ENCODE data around the gene MLLT1.

GRCh38 chr19:6219586-6220290 lies 60.0 kb downstream of the MLLT1 start:
- TF ChIP-seq TBP (IDR thresholded peaks at IDR 0.05; ENCODE audit: low read depth, low read length) (no peak), ZNF274 (IDR thresholded peaks at IDR 0.05; ENCODE audit: borderline replicate concordance, extremely low read depth, low read length) (no peak), KDM1A (IDR thresholded peaks at IDR 0.05; ENCODE audit: borderline replicate concordance, low read length) (no peak)
- TF ChIP-seq, protein P1, sequence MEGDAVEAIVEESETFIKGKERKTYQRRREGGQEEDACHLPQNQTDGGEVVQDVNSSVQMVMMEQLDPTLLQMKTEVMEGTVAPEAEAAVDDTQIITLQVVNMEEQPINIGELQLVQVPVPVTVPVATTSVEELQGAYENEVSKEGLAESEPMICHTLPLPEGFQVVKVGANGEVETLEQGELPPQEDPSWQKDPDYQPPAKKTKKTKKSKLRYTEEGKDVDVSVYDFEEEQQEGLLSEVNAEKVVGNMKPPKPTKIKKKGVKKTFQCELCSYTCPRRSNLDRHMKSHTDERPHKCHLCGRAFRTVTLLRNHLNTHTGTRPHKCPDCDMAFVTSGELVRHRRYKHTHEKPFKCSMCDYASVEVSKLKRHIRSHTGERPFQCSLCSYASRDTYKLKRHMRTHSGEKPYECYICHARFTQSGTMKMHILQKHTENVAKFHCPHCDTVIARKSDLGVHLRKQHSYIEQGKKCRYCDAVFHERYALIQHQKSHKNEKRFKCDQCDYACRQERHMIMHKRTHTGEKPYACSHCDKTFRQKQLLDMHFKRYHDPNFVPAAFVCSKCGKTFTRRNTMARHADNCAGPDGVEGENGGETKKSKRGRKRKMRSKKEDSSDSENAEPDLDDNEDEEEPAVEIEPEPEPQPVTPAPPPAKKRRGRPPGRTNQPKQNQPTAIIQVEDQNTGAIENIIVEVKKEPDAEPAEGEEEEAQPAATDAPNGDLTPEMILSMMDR (IDR thresholded peaks at IDR 0.05; ENCODE audit: control extremely low read depth in 1 of 3, insufficient read depth in 1 of 3, low read depth in 1 of 3, low read length in 3 of 3), result no peak
